BJ (cell line): ENCODE results near the gene THEM5. TPM values are rescaled to one million over a fixed set of nuclear protein-coding genes. Genes with fewer than 3 reads are reported as not detected.
"Not testable (repeated sequence)": the region's sequence is repeated elsewhere in the genome, so short reads cannot be mapped to it uniquely, and the experiment has no call there.

ENCODE experiments used
- CTCF ChIA-PET: fragments of 350-600 bp; formaldehyde crosslinking; extraction: SDS; loops from one replicate; lab custom pipeline; 2021; ENCODE audit warnings: antibody characterized with exemption, inconsistent platforms; lab: Yijun Ruan, JAX
- POLR2A ChIA-PET: fragments of 300-600 bp; sonication (Branson Sonifier 250); formaldehyde crosslinking; extraction: SDS; loops from one replicate; lab custom pipeline; 2021; ENCODE audit warnings: antibody characterized with exemption; lab: Charles Lee
- DNase-seq: peaks from one replicate; pipeline ENCODE4 v3.0.0-alpha.2; 2011; ENCODE audit warnings: low read depth
- H3K27me3 ChIP-seq: 2 replicates; pipeline ENCODE4 v1.6.0; 2011; ENCODE audit warnings: low read length; ENCODE audit not compliant: control insufficient read depth, insufficient read depth
- H3K36me3 ChIP-seq: 2 replicates; pipeline ENCODE4 v1.5.1; 2011; ENCODE audit warnings: low read length; ENCODE audit not compliant: control insufficient read depth, insufficient read depth
- H3K4me3 ChIP-seq: 2 replicates; pipeline ENCODE4 v1.5.1; 2011; ENCODE audit warnings: low read depth, mild to moderate bottlenecking, control low read depth, low read length
- CTCF ChIP-seq: IDR thresholded peaks from 2 replicates; pipeline ENCODE4 v1.5.1; 2011; ENCODE audit warnings: low read depth, mild to moderate bottlenecking, control low read depth, inconsistent platforms, low read length, moderate library complexity; ENCODE audit not compliant: insufficient read depth
- polyA plus RNA-seq: library from polyadenylated mRNA; depleted of rRNA; stranded (reverse); fragments of >200 nt; gene quantifications from 2 replicates; pipeline ENCODE4 v1.2.3, GENCODE V29; 2011

THEM5 gene
- polyA plus RNA-seq, 1 experiment: not detected

GRCh38 chr1:151875419-151876097, 22.0 kb upstream of the THEM5 start:
- no peak for DNase-seq
- H3K36me3 ChIP-seq: peaks cover 1% of the 10 kb centered on the region; the same call in 1 of the 2 replicates
- no peak overlapping the region for H3K4me3 ChIP-seq
- no peak for TF ChIP-seq CTCF
- ChIA-PET POLR2A (no interaction called here), CTCF (no interaction called here)
- H3K27me3 ChIP-seq: no peaks in the 10 kb centered on the region

DNA sequence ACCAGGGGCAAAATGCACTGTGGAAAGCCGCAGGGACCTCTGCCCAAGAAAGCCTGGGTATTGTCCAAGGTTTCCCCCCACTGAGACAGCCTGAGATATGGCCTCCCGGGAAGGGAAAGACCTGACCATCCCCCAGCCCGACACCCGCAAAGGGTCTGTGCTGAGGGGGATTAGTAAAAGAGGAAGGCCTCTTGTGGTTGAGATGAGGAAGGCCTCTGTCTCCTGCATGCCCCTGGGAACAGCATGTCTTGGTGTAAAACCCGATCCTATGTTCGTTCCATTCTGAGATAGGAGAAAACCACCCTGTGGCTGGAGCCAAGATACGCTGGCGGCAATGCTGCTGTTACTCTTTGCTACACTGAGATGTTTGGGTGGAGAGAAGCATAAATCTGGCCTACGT, 19.3 kb upstream of the THEM5 start:
- H3K36me3 ChIP-seq, DNase-seq, CTCF ChIA-PET, H3K27me3 ChIP-seq, POLR2A ChIA-PET, H3K4me3 ChIP-seq: not testable (repeated sequence)

DNA sequence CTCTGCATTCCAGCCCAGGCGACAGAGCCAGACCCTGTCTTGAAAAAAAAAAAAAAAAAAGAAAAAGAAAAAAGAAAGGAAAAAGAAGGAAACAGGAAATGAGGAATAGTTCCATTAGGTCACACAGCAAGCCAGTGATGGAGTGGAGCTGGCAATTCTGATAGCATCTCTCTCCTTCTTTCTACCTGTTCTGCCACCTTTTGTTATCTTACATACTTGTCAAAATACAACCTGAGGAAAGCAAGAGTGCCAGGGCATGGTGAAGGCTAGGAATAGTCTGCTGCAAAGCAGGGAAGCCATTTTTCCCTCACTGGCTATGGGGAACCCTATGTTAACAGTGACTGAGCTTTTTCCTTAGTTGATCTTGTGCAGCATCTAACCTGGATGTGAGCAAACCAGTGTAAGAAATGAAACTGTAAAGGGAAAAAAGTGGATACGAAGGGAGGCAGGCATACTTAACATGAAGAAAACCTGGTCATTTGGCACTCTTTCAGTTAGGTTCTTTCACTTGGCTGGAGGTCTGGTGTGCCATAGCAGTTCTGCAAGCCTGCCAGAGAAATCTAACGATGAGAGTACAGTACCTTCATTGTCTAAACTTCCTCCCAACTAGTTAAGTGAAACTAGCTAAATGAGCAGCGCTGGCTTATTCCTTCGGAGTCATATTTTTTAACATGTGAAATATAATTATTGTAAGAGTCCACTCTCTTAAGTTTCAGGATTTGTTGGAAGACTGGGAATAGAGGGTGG, 17.9 kb upstream of the THEM5 start:
- H3K4me3 ChIP-seq: no peak overlapping the region
- peaks cover 1% of the 10 kb centered on the region; the same call in 1 of the 2 replicates for H3K36me3 ChIP-seq
- POLR2A ChIA-PET: no interaction called here
- no peaks in the 10 kb centered on the region for H3K27me3 ChIP-seq
- CTCF ChIA-PET: interaction anchor here (1.3 kb wide), 1 partner anchor 13 kb away, joined by 3 read pairs; no protein-coding TSS in a partner anchor
- no peak for DNase-seq
- TF ChIP-seq CTCF: no peak

DNA sequence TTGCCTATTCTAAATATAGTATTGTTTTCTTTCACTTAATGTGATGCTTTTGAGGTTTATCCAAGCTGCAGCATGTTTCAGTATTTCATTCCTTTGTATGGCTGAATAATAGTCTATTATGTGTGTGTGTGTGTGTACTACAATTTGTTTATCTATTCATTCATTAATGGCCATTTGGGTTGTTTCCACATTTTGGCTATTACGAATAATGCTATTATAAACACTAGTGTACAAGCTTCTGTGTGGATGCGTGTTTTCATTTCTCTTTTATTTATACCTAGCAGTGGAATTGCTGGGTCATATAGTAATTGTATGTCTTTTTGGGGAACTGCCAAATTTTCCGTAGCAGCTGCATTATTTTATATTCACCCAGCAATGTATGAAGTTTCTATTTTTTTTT, 15.0 kb upstream of the THEM5 start:
- peaks cover 2% of the 10 kb centered on the region; the same call in 1 of the 2 replicates for H3K27me3 ChIP-seq
- peaks cover 1% of the 10 kb centered on the region; the same call in 1 of the 2 replicates for H3K36me3 ChIP-seq
- POLR2A ChIA-PET: no interaction called here
- no peak overlapping the region for H3K4me3 ChIP-seq
- no peak for TF ChIP-seq CTCF
- DNase-seq: no peak
- CTCF ChIA-PET: no interaction called here

- POLR2A ChIA-PET: no interaction called here
- Histone ChIP-seq H3K4me3 (no peak overlapping the region), H3K36me3 (peaks cover 1% of the 10 kb centered on the region; the same call in 1 of the 2 replicates), H3K27me3 (peaks cover 2% of the 10 kb centered on the region; the same call in 1 of the 2 replicates)
- no peak for DNase-seq
- no peak for TF ChIP-seq CTCF
- CTCF ChIA-PET: interaction anchor here (1.0 kb wide), 1 partner anchor 11 kb away, joined by 4 read pairs; no protein-coding TSS in a partner anchor
Measured at GRCh38 chr1:151867765-151868411, 14.4 kb upstream of the THEM5 start.
